ENCODE measurements around the gene KRTAP10-3. TPM values are rescaled to one million over a fixed set of nuclear protein-coding genes. Genes with fewer than 3 reads are reported as not detected.

KRTAP10-3 gene
- total RNA-seq, 1 donor from 2014 or later: not detected

DNA sequence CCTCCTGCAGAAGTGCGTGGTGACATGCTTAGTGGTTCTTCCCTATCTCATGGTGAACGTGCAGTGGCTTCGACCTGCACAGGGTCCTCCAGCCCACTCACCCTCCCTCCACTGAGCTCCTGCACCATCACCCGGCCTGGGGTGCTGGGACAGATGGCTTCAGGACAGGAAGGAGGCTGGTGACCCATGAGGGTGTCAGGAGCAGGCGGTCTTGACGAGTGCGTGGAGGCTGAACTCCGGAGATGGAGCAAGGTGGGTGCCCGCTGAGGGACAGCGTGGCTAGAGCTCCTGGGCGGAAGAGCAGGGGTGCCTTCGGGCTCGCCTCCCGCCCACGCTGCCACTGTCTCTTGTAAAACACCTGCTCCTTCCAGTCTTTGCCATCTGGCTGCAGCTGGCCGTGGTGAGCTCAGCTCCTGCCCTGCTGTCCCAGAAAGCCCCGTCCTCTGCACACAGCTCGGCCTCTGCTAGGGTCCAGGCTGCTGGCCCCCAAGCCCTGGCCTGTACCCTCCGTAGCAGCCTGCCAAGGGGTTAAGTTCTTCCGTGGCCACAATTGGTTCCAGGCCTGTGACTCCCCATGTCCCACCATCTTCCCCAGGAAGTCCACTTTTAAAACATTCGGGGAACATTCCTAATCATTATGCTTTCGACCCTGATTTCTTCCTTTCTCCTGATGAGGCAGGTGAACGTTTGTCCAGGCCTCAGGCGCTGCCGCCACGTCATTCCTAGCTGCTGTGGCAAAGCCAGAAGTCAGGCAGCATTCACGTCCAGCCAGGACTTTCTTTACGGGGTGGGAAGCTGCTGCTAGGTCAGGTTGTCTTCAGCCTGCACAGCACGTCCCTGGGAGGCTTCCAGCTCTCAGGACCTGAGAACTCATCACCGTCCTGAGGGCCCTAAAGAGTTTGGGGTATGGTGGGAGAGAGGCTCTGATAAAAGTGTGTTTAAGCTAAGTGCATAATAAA, 26.7 kb downstream of the KRTAP10-3 start:
- DNase-seq (ENCODE audit: low spot score in 2 of 2) (no peak), FAIRE-seq (no peak)

DNA sequence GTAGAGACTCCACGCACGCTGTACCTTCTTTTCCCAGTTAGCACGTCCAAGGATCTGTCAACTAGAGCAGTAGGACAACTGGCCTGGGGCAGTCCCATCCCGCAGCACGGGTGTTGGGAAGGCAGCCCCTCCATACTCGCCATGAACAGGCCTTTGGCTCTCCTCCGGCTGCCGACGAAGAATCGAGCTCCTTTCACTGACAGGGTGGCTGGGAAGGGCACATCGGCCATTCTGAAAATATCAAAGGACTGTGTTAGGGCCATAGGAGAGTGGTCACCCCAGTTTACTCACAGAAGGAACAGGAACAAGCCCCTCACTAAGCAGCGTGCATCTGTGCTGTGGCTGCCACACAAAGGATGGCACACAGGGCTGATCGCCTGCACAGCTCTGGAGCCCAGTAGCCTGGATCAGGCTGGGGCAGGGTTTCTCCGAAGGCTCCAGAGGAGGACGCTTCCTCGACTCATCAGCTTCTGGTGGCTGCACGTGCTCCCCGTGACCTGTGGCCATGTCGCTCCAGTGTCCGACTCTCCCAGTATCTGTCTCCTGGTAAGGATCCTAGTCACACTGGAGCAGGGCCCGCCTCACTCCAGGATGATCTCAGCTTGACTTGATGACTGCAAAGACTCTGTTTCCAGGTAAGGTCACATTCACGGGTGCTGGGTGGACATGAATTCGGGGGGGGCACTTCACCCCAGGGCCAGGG, 27.5 kb downstream of the KRTAP10-3 start:
- FAIRE-seq (no peak), DNase-seq (ENCODE audit: low spot score in 2 of 2) (no peak)

GRCh38 chr21:44530221-44530902, 28.2 kb downstream of the KRTAP10-3 start:
- no peak for FAIRE-seq
- DNase-seq (ENCODE audit: low spot score in 2 of 2): no peak

DNA sequence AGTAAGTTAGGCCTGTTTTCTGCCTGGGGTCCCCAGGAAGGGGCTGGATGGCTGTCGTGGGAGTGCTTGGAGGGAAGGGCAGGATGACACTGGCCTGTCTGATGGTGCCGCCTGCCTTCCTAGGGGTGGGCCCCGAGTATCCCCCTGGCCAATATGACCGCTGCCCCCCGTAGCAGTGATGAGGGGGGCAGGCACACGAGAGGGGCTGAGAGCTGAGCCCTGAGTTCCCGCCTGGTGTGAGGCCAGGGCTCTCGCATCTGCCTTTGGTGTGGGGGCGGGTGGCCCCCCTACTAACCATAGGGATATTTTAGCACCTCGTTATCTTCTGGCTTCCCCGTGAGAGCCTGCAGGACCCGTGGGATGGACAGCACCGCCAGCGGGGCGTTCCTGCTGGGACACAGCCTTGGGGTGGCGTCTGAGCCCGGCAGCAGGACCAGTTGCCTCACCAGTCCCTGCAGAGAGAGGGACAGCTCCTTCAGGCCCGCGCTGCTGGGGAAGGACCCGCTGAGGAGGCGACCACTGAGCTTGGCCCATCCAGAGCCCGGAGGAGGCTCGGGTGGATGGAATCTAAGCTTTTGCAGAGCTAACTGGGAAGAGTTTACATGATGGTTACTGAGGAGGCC, 29.0 kb downstream of the KRTAP10-3 start:
- no peak for FAIRE-seq
- DNase-seq (ENCODE audit: low spot score in 2 of 2): no peak

- no peak for FAIRE-seq
- DNase-seq (ENCODE audit: low spot score in 2 of 2): no peak
These were observed 29.6 kb downstream of the KRTAP10-3 start for GRCh38 chr21:44529011-44529421.

GRCh38 chr21:44528634-44528995, 30.0 kb downstream of the KRTAP10-3 start:
- FAIRE-seq: no peak
- DNase-seq (ENCODE audit: low spot score in 2 of 2): no peak

DNA sequence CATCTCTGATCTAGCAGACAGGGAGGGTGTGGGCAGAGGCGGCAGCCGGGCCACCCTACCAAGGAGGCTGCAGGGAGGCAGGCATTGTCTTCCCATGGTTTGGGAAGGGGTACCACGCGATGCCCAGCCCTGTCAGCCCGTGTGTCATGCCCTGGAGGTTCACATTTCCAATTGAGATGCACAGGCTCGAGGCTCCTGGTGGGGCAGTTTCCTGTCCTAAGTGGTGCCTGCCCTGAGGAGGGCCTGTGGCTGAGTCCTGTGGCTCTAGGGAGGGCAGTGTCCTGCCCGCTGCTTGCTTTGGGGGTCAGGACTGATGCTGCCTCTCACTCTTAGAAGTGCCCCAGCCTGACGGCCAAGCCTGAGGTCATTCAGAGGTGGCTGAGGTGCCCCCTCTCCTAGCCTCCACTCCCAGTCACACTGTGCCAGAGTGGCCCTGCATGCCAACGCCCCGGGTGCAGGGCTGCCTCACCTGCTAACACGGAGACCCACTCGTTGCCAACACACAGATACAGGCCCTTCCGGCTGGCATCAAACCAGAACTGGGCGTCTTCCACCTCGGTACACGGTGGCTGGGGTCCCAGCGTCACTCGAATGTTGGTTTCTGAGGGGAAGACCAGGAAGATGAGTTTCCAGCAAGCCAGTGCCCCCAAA, 30.5 kb downstream of the KRTAP10-3 start:
- FAIRE-seq (no peak), DNase-seq (ENCODE audit: low spot score in 2 of 2) (no peak)

GRCh38 chr21:44527156-44527982, 31.2 kb downstream of the KRTAP10-3 start:
- FAIRE-seq: no peak
- no peak for DNase-seq (ENCODE audit: low spot score in 2 of 2)

- FAIRE-seq (no peak), DNase-seq (ENCODE audit: low spot score in 2 of 2) (no peak)
These were observed 32.2 kb downstream of the KRTAP10-3 start for GRCh38 chr21:44526096-44526997.

DNA sequence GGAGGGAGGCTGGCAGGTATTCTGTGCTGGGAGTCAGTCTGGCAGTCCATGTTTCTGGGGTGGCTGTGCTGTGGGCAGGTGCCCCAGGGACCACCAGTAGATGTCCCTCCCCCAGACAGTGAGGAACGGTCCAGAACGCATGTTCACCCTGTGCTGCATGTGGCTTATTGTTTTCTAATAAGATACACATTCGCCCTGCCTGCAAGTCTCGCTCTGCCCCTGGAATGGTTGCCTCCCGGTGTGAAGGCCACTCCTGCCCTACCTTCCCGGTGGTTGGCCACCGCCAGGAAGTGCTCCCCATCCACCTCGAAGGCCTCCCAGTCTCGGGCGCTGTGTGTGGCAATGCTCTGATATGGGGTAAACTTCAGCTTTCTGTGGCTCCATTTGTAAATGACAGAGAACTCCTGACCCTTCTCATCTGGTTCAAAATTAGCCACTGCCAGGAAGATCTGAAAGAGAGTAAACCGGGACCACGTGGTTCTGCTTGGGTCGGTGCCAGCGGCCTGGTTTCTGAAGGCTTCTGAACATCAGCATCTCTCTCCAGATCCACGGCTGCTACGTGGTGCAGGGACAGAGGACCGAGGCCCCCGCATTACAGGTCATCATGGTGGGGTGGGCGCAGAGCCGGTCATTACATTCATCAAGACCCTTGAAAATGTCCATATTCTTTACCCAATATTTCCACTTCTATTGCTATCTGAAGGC, 33.1 kb downstream of the KRTAP10-3 start:
- FAIRE-seq (no peak), DNase-seq (ENCODE audit: low spot score in 2 of 2) (no peak)

- no peak for FAIRE-seq
- DNase-seq (ENCODE audit: low spot score in 2 of 2): no peak
These were observed 33.9 kb downstream of the KRTAP10-3 start for GRCh38 chr21:44524414-44525371.

DNA sequence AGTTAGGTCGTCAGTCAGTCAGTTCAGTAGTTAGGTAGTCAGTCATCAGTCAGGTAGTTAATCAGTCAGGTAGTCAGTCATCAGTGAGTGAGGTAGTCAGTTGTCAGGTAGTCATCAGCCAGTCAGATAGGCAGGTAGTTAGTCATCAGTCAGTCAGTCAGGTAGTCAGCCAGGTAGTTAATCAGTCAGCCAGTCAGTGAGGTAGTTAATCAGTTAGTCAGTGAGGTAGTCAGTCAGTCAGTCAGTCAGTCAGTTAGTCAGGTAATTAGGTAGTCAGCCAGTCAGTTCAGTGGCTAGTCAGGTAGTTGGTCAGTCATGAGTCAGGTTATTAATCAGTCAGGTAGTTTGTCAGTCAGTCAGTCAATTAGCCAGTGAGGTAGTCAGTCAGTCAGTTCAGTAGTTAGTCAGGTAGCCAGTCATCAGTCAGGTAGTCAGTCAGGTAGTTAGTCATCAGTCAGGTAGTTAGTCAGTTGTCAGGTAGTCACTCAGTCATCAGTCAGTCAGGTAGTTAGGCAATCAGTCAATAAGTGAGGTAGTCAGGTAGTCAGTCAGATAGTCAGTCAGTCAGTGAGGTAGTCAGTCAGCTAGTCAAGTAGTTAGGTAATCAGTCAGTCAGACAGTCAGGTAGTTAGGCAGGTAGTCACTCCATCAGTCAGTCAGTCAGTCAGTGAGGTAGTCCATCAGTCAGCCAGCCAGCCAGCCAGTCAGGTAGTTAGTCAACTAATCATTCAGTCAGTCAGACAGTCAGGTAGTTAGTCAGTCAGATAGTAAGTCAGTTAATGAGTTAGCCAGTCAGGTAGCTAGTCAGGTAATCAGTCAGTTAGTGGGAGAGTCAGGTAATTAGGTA, 34.8 kb downstream of the KRTAP10-3 start:
- FAIRE-seq: no peak

DNA sequence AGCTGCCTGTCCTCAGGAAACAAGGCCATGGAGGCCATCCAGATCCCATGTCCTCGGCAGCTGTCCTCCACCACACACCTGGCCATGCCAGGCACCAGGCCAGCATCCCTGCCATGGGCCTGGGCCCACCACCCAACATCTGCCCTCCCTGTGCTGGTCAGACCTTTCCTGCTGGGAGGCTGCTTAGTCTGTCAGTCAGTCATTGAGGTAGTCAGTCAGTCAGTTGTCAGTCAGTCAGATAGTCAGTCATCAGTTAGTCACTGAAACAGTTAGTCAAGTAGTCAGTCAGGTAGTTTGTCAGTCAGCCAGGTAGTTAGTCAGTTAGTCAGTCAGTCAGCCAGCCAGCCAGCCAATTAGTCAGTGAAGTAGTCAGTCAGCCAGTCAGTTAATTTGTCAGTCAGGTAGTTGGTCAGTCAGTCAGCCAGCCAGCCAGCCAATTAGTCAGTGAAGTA, 35.8 kb downstream of the KRTAP10-3 start:
- no peak for FAIRE-seq
- DNase-seq (ENCODE audit: low spot score in 2 of 2): no peak

More for the DNA sequence above, 34.8 kb downstream of the KRTAP10-3 start:
- DNase-seq (ENCODE audit: low spot score in 2 of 2): no peak

GRCh38 chr21:44521928-44522752, 36.5 kb downstream of the KRTAP10-3 start:
- no peak for DNase-seq (ENCODE audit: low spot score in 2 of 2)

More at GRCh38 chr21:44521928-44522752, 36.5 kb downstream of the KRTAP10-3 start:
- no peak for FAIRE-seq

Measured in frontal cortex (tissue), 4 donors.